ENCODE results near the gene ABHD17C.
A peak's percentile ranks its signal among the peaks of the same experiment; 100 is the strongest.

ABHD17C gene

GRCh38 chr15:80689716-80690115, 5.4 kb upstream of the ABHD17C start:
- DNase-seq (ENCODE audit: low spot score): no peak

GRCh38 chr15:80691575-80691974, 3.5 kb upstream of the ABHD17C start:
- no peak for DNase-seq (ENCODE audit: low spot score)

GRCh38 chr15:80693682-80694610, 1.2 kb upstream of the ABHD17C start:
- no peak for DNase-seq (ENCODE audit: low spot score)

GRCh38 chr15:80694611-80695098, 455 bp upstream of the ABHD17C start:
- DNase-seq (ENCODE audit: low spot score): peak; percentile 26

GRCh38 chr15:80695911-80696661, 976 bp downstream of the ABHD17C start:
- DNase-seq (ENCODE audit: low spot score): peak; percentile 74

GRCh38 chr15:80697075-80697685, 2.1 kb downstream of the ABHD17C start:
- peak; percentile 77 for DNase-seq (ENCODE audit: low spot score)

- no peak for DNase-seq (ENCODE audit: low spot score)
These were observed 3.6 kb downstream of the ABHD17C start for GRCh38 chr15:80698676-80699075.

- no peak for DNase-seq (ENCODE audit: low spot score)
These were observed 4.9 kb downstream of the ABHD17C start for GRCh38 chr15:80699981-80700380.

GRCh38 chr15:80701676-80702311, 6.7 kb downstream of the ABHD17C start:
- DNase-seq (ENCODE audit: low spot score): no peak

GRCh38 chr15:80703081-80703480, 8.0 kb downstream of the ABHD17C start:
- no peak for DNase-seq (ENCODE audit: low spot score)

- no peak for DNase-seq (ENCODE audit: low spot score)
These were observed 8.9 kb downstream of the ABHD17C start for GRCh38 chr15:80703965-80704364.

- no peak for DNase-seq (ENCODE audit: low spot score)
These were observed 11.1 kb downstream of the ABHD17C start for GRCh38 chr15:80706161-80706560.

- peak; percentile 89 for DNase-seq (ENCODE audit: low spot score)
These were observed 14.4 kb downstream of the ABHD17C start for GRCh38 chr15:80709542-80709941.

- DNase-seq (ENCODE audit: low spot score): no peak
These were observed 15.8 kb downstream of the ABHD17C start for GRCh38 chr15:80710635-80711554.

- no peak for DNase-seq (ENCODE audit: low spot score)
These were observed 16.8 kb downstream of the ABHD17C start for GRCh38 chr15:80711886-80712285.

GRCh38 chr15:80712956-80713355, 17.8 kb downstream of the ABHD17C start:
- no peak for DNase-seq (ENCODE audit: low spot score)

- no peak for DNase-seq (ENCODE audit: low spot score)
These were observed 26.4 kb downstream of the ABHD17C start for GRCh38 chr15:80721476-80721875.

GRCh38 chr15:80722811-80723210, 27.7 kb downstream of the ABHD17C start:
- no peak for DNase-seq (ENCODE audit: low spot score)

- DNase-seq (ENCODE audit: low spot score): no peak
These were observed 32.1 kb downstream of the ABHD17C start for GRCh38 chr15:80727196-80727595.

- no peak for DNase-seq (ENCODE audit: low spot score)
These were observed 32.5 kb downstream of the ABHD17C start for GRCh38 chr15:80727596-80727995.

GRCh38 chr15:80730387-80730786, 35.3 kb downstream of the ABHD17C start:
- DNase-seq (ENCODE audit: low spot score): no peak

All from LoVo (cell line).